GM12878 (cell line): Measurements from ENCODE around the gene RABEP1. TPM values are rescaled to one million over a fixed set of nuclear protein-coding genes. Genes with fewer than 3 reads are reported as not detected.

Source experiments
- ATF2 ChIP-seq: IDR thresholded peaks from 2 replicates; pipeline ENCODE4 v1.6.1; 2012; ENCODE audit warnings: low read length, inconsistent platforms
- ESRRA ChIP-seq: IDR thresholded peaks from 2 replicates; pipeline ENCODE4 v1.6.1; 2012; ENCODE audit warnings: mild to moderate bottlenecking, low read length, improper control_type of control experiment
- ETV6 ChIP-seq, 2 experiments: fragments of 450-650 bp in 1 of 2; IDR thresholded peaks in 1 of 2; conservative IDR thresholded peaks in 1 of 2; 2 replicates each; pipeline ENCODE4 v1.6.1; 2014; ENCODE audit warnings: antibody characterized with exemption in 1 of 2, borderline replicate concordance in 1 of 2, low read depth in 1 of 2, mild to moderate bottlenecking in 1 of 2, moderate library complexity in 1 of 2
- FOS ChIP-seq: IDR thresholded peaks from 3 replicates; pipeline ENCODE4 v1.6.1; 2011; ENCODE audit warnings: borderline replicate concordance; ENCODE audit not compliant: insufficient read length; ENCODE audit errors: extremely low read depth
- HCFC1 ChIP-seq: fragments of 150-350 bp; IDR thresholded peaks from 2 replicates; pipeline ENCODE4 v1.6.1; 2014; ENCODE audit warnings: low read length
- HDAC6 ChIP-seq: fragments of 200-600 bp; sonication (generic); IDR thresholded peaks from one replicate; pipeline ENCODE4 v1.8.0; 2017; ENCODE audit warnings: antibody characterized with exemption; ENCODE audit not compliant: unreplicated experiment
- HDGF ChIP-seq: fragments of 450-650 bp; IDR thresholded peaks from 2 replicates; pipeline ENCODE4 v1.6.1; 2016; ENCODE audit warnings: antibody characterized with exemption
- IKZF2 ChIP-seq, 2 experiments: fragments of 450-650 bp; IDR thresholded peaks; 2 replicates each; pipeline ENCODE4 v1.6.1; 2017; ENCODE audit warnings: mild to moderate bottlenecking in 2 of 2, moderate library complexity in 2 of 2
- MEF2B ChIP-seq: fragments of 450-650 bp; IDR thresholded peaks from 2 replicates; pipeline ENCODE4 v1.6.1; 2018; ENCODE audit warnings: mild to moderate bottlenecking, moderate library complexity; ENCODE audit not compliant: partially characterized antibody, poor library complexity, severe bottlenecking
- MLLT1 ChIP-seq: fragments of 450-650 bp; IDR thresholded peaks from 2 replicates; pipeline ENCODE4 v1.6.1; 2016; ENCODE audit warnings: mild to moderate bottlenecking
- RAD21 ChIP-seq: IDR thresholded peaks from 2 replicates; pipeline ENCODE4 v1.6.1; 2011; ENCODE audit warnings: mild to moderate bottlenecking, low read depth, low read length, moderate library complexity; ENCODE audit not compliant: insufficient read depth
- RB1 ChIP-seq: fragments of 450-650 bp; formaldehyde crosslinking; IDR thresholded peaks from 2 replicates; pipeline ENCODE4 v1.6.1; 2017; ENCODE audit warnings: mild to moderate bottlenecking, borderline replicate concordance
- RELB ChIP-seq: fragments of 450-650 bp; IDR thresholded peaks from 2 replicates; pipeline ENCODE4 v1.6.1; 2017; ENCODE audit warnings: low read depth, mild to moderate bottlenecking, moderate library complexity
- SKIL ChIP-seq: fragments of 450-650 bp; IDR thresholded peaks from 2 replicates; pipeline ENCODE4 v1.6.1; 2017; ENCODE audit warnings: mild to moderate bottlenecking, low read depth, inconsistent platforms; ENCODE audit not compliant: poor library complexity, severe bottlenecking
- SMAD5 ChIP-seq: IDR thresholded peaks from 2 replicates; pipeline ENCODE4 v1.6.1; 2016; ENCODE audit warnings: antibody characterized with exemption, low read depth
- SMC3 ChIP-seq: IDR thresholded peaks from 2 replicates; pipeline ENCODE4 v1.6.1; 2011; ENCODE audit warnings: low read length, improper control_type of control experiment, borderline replicate concordance
- SRF ChIP-seq, 2 experiments: IDR thresholded peaks; 2 replicates each; pipeline ENCODE4 v1.6.1; 2011; ENCODE audit warnings: low read depth in 2 of 2, low read length in 2 of 2, mild to moderate bottlenecking in 1 of 2, moderate library complexity in 1 of 2
- TBL1XR1 ChIP-seq: IDR thresholded peaks from 2 replicates; pipeline ENCODE4 v1.6.1; 2012; ENCODE audit warnings: low read depth, low read length, improper control_type of control experiment
- WRNIP1 ChIP-seq: IDR thresholded peaks from 2 replicates; pipeline ENCODE4 v1.6.1; 2011; ENCODE audit warnings: low read depth, low read length, improper control_type of control experiment, borderline replicate concordance
- YY1 ChIP-seq: IDR thresholded peaks from 2 replicates; pipeline ENCODE4 v1.6.1; 2011; ENCODE audit warnings: low read depth, mild to moderate bottlenecking, low read length
- ZNF217 ChIP-seq: fragments of 450-650 bp; IDR thresholded peaks from 2 replicates; pipeline ENCODE4 v1.6.1; 2017; ENCODE audit warnings: antibody characterized with exemption, mild to moderate bottlenecking
- polyA plus RNA-seq, 11 experiments: library from polyadenylated mRNA; depleted of rRNA in 4 of 11; unstranded in 6 of 11; stranded (reverse) in 5 of 11; fragments of >200 nt; fragmentation: Nextera tagmentation in 4 of 11; fragmentation: Illumina TruSeq in 1 of 11; extraction: Ambion mirVana in 4 of 11; extraction: Trizol in 1 of 11; gene quantifications; 1 replicate in 1 of 11; 2 replicates in 10 of 11; pipeline versions ENCODE4 v1.2.1 to v1.2.3, GENCODE V29; 2011 to 2016; ENCODE audit warnings: inconsistent platforms in 2 of 11, missing spikeins in 2 of 11, low read depth in 1 of 11
- total RNA-seq, 4 experiments: library from RNA; depleted of rRNA in 3 of 4; stranded (reverse); fragments of >200 nt in 3 of 4; fragmentation: Illumina TruSeq in 1 of 4; extraction: Trizol in 1 of 4; gene quantifications; 2 replicates each; pipeline versions ENCODE4 v1.2.1 to v1.2.3, GENCODE V29; 2013 to 2021

Gene RABEP1
- total and polyA plus RNA-seq, 10 of the 15 experiments (the other 5 are each of a cell fraction or from before 2014, with no cell fraction given), result 13.4 to 71.4 (median 59.8) TPM

GRCh38 chr17:5249615-5250014 is 32.5 kb upstream of the RABEP1 start (continued):
- peak; percentile 49; the same call in 1 of the 2 replicates for TF ChIP-seq RELB
- peak; percentile 76; the same call in 1 of the 2 replicates for TF ChIP-seq SMC3
- peak; percentile 67; the same call in 1 of the 2 replicates for TF ChIP-seq YY1
- TF ChIP-seq FOS, result no peak
- TF ChIP-seq ETV6 (conservative IDR thresholded peaks at IDR 0.05 in 1 of 2, IDR thresholded peaks at IDR 0.05 in 1 of 2; ENCODE audit: borderline replicate concordance in 1 of 2, low read depth in 1 of 2), result peak in 1 of 2 experiments; percentile 41; a peak in 1 of 4 replicates
- no peak for TF ChIP-seq HCFC1
- TF ChIP-seq RAD21, result peak; percentile 82
- TF ChIP-seq MLLT1, result peak; percentile 66; the same call in 1 of the 2 replicates
- TF ChIP-seq WRNIP1, result no peak
- TF ChIP-seq HDAC6, result no peak
- no peak for TF ChIP-seq ATF2
- no peak for TF ChIP-seq SRF (IDR thresholded peaks at IDR 0.05; ENCODE audit: low read depth in 2 of 2, low read length in 2 of 2)
- no peak for TF ChIP-seq ZNF217
- 0 out of 2 replicates have a peak, but pooled peaks have one; percentile 55 for TF ChIP-seq HDGF
- peak; percentile 66 to 72; a peak in 3 of 4 replicates for TF ChIP-seq IKZF2 (IDR thresholded peaks at IDR 0.05)
- no peak for TF ChIP-seq SMAD5
- TF ChIP-seq SKIL, result peak; percentile 65
- TF ChIP-seq TBL1XR1, result no peak
- no peak for TF ChIP-seq ESRRA
- TF ChIP-seq MEF2B, result no peak
- no peak for TF ChIP-seq RB1
